Embryonic facial prominence (tissue), 1 donor: ENCODE measurements around the gene IFT20.

ENCODE experiments used
- DNase-seq: peaks from one replicate; pipeline ENCODE4 v3.0.0-alpha.2; 2016; ENCODE audit errors: extremely low spot score

Gene IFT20, protein sequence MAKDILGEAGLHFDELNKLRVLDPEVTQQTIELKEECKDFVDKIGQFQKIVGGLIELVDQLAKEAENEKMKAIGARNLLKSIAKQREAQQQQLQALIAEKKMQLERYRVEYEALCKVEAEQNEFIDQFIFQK

DNA sequence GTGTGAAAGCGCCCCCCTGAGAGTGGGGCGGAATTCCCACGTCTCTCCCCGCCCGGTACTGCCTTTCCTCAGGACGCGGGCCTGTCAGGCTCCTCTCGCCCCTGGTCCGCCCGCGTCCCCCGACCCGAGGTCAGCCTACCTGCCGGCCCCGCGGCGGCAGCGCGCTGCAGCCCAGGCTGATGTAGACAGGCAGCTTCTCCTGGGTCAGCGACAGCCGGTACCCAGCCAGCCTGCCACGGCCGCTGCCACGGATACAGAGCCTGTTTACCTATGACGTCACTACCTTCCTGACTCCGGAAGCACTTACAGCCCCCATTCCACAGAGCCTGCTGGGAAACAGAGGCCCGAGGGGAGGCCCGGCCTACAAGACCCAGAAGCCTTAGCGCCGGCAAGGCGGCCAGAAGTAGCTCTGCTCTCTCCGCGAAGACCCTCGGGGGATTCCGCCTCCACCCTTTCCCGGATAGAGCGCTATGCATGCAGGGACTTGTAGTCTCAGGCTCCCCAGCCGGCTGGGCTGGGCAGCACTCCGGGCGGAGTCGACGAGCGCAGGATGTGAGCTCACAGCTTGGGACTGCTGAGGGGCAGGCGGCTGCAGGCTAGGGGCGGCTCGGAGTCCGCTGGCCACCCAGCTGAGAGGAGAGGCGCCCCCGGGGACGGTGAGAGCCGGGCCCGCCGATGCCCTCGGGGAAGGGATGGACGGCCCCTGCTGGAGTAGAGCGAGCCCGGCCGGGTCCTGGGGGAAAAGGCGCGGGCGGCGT, at the start of gene IFT20, which contains the start of gene TNFAIP1:
IFT20 (minus strand) TSS at position 272 of the 758 bp plus-strand sequence. CDS start 3,487 bp downstream, outside the sequence.
TNFAIP1 (plus strand) TSS at position 561 of the 758 bp plus-strand sequence. CDS start 3,761 bp downstream, outside the sequence.
- DNase-seq = peak; percentile 99

DNA sequence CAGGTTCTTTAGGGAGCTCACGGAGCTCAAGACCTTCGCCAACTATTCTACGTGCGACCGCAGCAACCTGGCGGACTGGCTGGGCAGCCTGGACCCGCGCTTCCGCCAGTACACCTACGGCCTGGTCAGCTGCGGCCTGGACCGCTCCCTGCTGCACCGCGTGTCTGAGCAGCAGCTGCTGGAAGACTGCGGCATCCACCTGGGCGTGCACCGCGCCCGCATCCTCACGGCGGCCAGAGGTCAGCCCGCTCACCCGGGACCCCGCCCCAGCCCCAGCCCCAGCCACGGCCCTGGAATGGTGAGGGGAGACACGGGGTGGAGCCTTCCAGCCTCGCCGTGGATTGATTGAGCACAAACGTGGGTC, 49.7 kb upstream of the IFT20 start:
- no peak for DNase-seq

DNA sequence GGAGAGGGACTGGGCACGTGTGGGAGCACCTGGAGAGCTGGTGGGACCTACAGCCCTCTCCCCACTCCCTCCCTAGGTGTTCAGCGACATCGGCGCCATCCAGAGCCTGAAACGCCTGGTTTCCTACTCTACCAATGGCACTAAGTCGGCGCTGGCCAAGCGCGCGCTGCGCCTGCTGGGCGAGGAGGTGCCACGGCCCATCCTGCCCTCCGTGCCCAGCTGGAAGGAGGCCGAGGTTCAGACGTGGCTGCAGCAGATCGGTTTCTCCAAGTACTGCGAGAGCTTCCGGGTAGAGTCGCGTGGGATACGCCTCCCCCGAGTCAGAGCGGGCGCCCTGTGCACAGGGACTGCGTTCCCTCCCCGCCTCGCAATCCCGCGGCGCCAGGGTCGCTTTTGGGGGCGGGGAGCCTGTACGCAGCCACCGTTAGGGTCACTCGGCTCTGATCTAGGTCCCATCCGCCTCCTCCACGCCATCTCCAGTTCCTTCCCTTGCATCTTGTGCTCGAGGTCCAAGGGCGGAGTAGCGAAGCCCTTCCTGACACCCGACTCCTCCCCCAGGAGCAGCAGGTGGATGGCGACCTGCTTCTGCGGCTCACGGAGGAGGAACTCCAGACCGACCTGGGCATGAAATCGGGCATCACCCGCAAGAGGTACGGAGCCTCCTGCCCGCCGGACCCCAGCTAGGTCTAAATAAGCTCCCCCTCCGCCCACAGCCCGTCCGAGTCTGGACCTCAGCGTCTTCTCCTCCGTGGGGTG, 49.2 kb upstream of the IFT20 start:
- DNase-seq = no peak

DNA sequence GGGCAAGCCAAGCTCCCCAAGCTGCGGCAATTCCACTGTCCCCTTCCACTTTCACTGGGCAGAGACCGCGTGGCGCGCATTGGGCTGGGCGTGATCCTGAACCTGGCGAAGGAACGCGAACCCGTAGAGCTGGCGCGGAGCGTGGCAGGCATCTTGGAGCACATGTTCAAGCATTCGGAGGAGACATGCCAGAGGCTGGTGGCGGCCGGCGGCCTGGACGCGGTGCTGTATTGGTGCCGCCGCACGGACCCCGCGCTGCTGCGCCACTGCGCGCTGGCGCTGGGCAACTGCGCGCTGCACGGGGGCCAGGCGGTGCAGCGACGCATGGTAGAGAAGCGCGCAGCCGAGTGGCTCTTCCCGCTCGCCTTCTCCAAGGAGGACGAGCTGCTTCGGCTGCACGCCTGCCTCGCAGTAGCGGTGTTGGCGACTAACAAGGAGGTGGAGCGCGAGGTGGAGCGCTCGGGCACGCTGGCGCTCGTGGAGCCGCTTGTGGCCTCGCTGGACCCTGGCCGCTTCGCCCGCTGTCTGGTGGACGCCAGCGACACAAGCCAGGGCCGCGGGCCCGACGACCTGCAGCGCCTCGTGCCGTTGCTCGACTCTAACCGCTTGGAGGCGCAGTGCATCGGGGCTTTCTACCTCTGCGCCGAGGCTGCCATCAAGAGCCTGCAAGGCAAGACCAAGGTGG, 46.0 kb upstream of the IFT20 start:
- DNase-seq = no peak

DNA sequence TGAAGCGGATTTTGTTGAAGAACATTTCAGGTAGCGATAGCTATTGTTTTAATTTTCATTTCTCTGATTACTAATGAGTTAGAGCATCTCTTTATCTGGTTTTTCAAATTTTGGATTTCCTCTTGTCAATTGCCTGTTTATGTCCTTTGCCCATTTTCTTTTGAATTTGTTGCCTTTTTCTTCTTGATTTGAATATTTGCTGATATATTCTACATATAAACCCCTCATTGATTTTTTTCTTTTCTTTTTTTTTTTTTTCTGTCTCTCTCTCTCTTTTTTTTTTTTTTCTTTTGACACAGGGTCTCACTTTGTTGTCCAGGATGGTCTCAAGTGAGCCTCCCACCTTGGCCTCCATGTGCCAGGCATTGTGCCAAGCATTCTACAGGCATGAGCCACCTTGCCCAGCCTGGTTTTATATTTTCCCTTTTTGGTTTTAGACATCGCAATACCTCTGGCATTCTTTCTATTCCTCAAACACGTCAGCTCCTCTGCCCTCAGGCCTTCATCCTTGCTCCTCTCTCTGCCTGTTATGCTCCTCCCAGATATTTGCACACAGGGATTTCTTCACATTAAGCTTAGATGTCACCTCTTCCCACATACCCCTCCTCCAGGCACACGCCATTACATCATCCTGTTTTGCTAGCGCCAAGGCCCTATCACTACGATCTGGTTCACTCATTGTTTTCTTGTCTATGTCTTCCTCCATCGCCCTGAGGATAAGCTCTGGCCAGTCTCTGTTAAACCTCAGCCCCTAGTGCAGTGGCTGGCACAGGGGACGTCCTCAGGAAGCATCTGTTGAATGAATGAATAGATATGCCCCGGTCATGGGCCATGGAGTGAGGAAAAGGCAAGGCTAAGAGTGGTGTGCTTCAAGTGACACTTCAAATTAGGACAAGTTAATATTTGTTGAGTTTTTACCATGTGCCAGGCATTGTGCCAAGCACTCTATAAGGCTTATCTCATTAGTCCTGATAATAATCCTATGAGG, 44.8 kb upstream of the IFT20 start:
- no peak for DNase-seq

DNA sequence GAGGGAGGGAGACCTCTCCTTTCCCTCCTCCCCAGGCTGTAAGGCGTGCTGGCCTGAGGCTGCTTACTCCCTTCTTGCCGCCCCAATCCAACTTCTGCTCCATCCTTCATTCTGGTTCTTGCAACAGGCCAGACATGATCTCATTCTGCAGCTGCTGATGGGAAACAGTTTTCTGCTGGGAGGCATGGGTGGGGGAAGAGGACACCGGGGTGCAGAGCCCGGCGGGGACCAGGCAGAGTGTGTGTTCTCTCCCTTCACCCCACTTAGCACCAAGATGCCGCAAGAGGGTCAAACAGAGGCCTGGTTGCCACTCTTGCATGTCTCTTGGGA, 37.6 kb upstream of the IFT20 start:
- no peak for DNase-seq

DNA sequence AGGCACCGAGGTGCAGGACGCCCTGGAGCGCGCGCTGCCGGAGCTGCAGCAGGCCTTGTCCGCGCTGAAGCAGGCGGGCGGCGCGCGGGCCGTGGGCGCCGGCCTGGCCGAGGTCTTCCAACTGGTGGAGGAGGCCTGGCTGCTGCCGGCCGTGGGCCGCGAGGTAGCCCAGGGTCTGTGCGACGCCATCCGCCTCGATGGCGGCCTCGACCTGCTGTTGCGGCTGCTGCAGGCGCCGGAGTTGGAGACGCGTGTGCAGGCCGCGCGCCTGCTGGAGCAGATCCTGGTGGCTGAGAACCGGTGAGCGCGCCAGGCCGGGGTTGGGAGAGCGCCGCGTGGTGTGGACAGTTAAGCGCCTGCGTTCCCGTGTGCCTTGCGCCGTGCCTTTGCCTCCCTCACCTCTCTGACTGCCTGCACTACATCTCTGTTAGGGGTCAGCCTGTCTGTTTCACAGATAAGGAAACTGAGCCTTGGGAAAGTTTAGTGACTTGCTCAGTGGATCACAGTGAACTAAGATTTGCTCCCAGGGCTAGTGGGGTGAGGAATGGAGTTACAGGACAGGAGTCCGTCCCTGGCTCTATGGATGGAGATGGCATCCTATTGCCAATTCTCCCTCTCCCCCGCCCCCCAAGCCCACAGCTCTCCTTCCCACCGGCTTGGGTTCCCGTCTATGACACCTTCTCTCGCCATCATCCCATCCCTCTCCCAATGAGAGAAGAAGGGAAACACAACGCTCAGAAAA, 37.1 kb upstream of the IFT20 start:
- DNase-seq = no peak

DNA sequence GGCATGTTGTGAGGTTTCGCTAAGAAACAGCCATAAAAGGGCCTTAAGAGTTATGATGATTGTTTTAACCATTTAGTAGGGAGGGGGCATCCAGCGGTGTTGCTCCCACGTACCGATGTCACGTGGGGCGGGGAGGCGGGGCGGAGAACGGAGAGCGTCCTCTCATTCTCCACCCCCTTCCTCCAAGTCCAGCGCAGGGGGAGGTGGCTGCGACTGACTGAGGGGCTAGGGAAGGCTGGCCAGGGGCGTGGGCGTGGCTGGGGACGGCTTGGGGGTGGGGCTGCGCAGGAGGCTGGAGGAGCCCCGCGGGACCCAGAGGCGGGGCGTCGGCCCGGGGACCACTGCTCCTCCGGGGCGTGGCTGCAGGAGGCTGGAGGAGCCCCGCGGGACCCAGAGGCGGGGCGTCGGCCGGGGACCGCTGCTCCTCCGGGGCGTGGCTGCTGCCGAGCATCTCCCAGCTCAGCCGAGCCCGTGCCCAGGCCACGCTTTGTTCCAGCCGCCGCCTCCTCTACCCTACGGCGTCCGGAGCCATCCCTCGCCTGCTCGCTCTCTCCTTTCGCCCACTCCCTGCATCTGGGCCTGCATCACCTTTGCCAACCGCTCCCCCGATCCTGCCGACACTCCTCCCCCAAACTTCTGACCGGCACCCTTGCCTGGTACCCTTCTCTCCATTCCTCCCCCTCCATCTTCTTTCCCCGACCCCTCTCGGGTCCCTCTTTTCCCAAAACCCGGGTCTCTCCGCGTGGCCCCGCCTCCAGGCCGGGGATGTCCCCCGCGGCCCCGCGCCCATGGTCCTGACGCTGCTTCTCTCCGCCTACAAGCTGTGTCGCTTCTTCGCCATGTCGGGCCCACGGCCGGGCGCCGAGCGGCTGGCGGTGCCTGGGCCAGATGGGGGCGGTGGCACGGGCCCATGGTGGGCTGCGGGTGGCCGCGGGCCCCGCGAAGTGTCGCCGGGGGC, 36.3 kb upstream of the IFT20 start, which contains the start of gene SARM1:
SARM1 (plus strand) TSS at position 450 of the 958 bp plus-strand sequence; CDS start at position 789, 339 bp downstream.
- peak; percentile 54 for DNase-seq

DNA sequence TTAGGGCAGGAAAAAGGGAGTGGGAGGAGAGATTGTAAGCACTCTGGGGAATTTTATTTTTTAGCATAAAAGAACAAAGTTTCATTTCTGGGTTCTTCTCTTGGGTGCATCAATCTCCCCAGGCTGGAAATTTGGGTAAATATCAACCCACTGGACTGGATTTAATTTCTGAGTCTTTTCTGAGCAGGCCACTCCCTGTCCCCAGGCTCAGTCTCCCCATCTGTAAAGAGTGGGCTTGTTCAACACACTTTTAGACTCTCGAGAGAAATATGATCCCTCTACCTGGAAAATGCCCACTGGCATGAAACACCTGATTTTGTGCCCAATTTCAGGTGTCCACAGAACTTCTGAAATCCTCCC, 35.5 kb upstream of the IFT20 start:
- no peak for DNase-seq

DNA sequence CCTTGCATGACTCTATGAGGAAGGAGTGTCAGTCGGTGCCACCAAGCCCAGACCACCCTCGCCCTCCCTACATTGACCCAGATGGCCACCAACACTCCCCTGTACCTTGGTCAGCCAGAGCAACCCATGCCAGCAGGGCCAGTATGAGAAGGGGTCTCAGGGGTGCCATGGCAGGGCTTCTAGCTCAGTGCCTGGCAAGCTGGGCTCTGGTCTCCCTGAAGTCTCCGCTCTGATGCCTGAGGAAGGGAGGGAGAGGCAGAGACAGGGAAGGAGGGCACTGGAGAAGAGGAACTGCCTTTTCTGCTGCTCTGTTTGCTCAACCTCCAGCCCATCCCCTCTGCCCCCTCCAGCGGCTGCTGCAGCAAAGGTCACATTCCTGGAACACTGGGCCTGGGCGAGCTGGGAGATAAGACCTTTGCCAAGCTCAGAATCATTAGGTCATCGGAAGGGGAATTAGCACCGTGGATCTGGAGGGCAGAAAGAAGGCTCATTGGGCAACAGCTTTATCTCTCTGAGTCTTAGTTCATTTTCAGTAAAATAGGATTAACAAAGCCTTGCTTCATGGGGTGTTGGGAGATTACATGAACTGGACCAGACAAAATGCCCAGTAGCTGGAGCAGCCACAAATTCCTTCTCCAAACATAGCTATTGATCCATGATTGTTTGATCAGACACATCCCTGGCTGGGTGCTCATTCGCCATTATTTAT, 34.9 kb upstream of the IFT20 start, which contains the start of gene VTN:
VTN (minus strand) TSS at position 273 of the 709 bp plus-strand sequence; CDS start at position 169, 104 bp downstream.
- no peak for DNase-seq

DNA sequence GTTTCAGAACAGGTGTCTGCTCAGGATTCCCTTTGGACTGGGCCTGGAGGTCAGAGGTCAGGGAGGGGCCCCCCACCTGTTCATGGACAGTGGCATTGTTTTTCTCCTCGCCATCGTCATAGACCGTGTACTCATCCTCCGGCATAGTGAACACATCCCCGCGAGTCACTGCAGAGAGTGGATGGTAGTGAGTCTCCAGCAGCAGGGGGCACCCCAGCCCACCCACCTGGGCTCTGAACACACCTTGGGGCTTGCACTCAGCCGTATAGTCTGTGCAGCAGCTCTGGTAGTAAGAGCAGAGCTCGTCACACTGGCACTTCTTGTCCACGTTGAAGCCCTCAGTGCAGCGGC, 34.4 kb upstream of the IFT20 start:
- no peak for DNase-seq

DNA sequence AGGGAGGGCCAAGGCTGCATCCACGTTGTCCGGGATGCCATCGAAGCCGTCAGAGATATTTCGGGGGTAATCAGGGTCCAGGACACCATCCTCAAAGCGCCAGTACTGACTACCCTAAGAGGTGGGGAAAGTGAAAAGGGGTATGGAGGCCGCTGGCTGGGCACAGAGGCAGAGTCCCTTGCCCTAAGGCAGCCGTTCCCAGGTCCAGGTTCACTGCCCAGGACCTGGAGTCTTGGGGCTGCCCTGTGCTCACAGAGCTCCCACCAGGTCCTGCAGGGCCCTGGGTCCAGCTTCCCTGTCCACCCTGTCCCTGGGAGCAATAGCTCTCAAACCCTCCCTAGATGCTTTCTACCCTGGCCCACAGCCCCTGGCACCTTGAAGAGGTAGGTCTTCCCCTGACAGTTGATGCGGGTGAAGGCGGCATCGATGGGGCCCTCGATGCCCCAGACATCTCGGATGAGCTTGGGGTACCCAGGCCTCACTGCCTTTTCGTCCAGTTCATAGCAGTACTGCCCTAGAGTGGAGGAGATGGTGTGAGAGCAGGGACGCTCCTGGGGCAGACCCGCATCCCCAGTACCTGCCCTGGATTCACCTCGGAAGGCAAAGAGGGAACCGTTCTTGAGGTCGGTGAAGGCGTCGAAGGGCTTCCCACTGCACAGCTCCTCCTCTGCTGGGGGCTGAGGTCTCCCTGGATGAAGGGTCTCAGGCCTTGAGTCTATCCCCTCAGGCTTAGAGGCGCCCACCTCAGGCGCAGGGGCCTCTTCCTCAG, 33.8 kb upstream of the IFT20 start:
- DNase-seq = no peak

DNA sequence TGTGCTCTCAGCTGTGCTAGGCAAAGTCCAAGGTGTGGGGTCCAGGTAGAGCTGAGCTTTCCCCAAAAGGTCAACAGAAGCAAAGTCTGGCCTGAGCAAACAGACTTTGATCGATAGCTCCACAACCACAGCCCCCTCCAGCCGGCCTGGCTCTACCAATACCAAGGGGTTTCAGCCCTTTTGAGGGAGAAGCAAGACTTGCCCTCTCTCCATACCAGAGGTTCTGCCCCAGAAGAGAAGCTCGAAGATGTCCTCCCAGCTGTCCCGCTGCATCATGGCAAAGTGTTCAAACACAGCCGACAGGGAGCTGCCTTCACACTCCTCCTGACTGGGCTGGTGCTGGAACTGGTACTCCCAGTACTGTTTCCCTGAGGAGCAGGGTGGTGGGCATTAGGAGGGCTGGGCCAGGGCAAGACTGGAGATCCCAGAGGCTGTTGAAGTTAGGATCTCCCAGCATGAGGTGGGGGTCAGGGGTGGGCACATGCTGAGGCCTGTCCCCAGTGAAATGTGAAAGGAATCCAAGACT, 33.1 kb upstream of the IFT20 start:
- no peak for DNase-seq

DNA sequence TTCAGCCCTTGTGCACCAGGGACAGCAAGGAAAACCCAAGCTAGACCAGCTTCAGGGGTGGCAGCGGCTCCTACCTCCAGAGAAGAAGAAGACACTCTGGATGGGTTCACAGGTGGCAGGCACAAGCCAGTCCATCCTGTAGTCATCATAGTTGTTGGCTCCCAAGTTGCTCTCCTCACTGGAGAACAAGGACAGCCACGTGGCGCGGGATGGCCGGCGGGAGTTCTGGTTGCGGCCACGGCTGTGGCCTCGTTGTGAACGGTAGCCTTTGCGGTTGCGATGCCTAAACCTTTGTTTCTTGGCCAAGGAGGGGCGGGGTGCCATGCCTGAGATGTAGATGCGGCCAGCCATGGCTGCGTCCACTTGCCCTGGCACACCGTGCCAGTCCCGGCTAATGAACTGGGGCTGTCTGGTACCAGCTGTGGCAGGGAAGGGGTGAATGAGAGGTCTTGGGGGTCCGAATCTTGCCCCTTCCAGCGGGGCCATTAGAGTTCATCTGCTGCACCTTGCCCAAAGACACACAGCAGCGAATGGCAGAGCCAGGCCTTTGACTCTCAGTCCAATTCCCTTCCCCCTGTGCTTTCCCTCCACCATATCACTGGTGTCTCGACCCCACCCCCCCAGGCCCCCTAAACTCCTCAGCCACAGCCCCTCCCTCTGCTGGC, 32.5 kb upstream of the IFT20 start:
- no peak for DNase-seq

DNA sequence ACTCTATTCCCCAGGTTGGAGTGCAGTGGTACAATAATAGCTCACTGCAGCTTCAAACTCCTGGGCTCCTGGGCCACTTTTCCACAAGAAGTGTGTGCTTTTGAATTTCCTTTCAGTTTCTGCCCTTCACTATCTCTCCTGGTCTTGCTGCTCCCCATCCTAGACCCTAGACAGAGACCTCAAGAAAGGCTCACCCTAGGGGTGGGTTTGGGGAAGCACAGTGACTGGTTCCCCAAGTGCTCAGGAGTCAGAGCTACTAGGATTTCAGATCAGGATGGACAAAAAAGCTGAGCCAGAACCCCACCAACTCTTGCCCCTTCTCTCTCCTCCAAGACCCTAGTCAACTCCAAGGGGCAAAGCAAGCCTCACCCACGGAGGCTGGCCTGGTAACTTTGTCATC, 31.3 kb upstream of the IFT20 start:
- no peak for DNase-seq

DNA sequence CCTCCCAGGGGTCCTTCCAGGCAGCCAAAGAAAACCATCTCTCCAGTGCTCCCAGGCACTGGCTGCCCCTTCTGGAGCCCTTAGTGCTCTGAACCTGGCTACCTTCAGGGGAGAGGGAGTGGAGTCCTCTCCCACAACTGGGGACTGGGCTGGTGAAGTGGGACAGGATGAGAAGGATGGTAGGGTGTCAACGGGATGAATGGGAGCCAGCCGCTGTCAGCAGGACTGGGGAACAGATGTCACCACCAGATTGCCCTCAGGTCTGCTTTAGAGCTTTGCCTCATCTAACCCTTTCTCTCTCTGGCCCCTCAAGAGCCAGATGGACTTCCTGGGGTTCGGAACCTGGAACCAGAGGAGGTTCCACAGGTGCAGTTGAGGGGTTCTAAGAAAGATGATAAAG, 30.2 kb upstream of the IFT20 start:
- no peak for DNase-seq
